Measurements from ENCODE around the gene HCST.

DNA sequence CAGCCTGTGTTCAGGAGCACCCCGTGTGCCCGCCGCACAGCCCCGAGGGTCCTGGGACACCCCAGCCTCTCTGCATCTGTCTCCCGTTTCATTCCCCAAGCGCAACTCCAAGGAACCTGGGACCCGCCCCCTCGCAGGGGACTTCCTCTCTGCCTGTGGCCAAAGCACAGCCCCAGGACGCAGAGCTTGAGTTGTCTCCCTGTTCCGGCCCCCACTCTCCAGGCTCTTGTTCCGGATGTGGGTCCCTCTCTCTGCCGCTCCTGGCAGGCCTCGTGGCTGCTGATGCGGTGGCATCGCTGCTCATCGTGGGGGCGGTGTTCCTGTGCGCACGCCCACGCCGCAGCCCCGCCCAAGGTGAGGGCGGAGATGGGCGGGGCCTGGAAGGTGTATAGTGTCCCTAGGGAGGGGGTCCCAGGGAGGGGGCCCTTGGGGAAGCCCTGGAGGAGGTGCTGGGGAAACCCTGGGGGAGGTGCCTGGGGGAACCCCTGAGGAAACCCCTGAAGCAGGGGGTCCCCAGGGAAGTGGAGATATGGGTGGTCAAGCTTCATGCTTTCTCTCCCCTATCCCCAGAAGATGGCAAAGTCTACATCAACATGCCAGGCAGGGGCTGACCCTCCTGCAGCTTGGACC lies 1.3 kb downstream of the HCST start:
- TF ChIP-seq, protein P1, sequence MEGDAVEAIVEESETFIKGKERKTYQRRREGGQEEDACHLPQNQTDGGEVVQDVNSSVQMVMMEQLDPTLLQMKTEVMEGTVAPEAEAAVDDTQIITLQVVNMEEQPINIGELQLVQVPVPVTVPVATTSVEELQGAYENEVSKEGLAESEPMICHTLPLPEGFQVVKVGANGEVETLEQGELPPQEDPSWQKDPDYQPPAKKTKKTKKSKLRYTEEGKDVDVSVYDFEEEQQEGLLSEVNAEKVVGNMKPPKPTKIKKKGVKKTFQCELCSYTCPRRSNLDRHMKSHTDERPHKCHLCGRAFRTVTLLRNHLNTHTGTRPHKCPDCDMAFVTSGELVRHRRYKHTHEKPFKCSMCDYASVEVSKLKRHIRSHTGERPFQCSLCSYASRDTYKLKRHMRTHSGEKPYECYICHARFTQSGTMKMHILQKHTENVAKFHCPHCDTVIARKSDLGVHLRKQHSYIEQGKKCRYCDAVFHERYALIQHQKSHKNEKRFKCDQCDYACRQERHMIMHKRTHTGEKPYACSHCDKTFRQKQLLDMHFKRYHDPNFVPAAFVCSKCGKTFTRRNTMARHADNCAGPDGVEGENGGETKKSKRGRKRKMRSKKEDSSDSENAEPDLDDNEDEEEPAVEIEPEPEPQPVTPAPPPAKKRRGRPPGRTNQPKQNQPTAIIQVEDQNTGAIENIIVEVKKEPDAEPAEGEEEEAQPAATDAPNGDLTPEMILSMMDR (IDR thresholded peaks at IDR 0.05; ENCODE audit: low read depth, low read length, poor library complexity, severe bottlenecking) = no peak
- no peak for TF ChIP-seq EZH2phosphoT487 (IDR thresholded peaks at IDR 0.05; ENCODE audit: borderline replicate concordance, low read length)

All from DOHH2 (cell line).